HCT116 (cell line): Measurements from ENCODE around the gene SMIM8. TPM values are rescaled to one million over a fixed set of nuclear protein-coding genes. Genes with fewer than 3 reads are reported as not detected.
"Not testable (repeated sequence)": the region's sequence is repeated elsewhere in the genome, so short reads cannot be mapped to it uniquely, and the experiment has no call there.

ENCODE experiments used
- ATAC-seq: fragments of 200-7000 bp; cut with Tn5 transposase; 2 replicates; pipeline ENCODE4 v1.9.1; 2020; ENCODE audit warnings: mild to moderate bottlenecking, moderate library complexity
- BruUV-seq: library from RNA; stranded (reverse); fragments of 400-500 nt; replicated peaks from 2 replicates; lab custom pipeline; 2021; lab: Mats Ljungman, UMichigan
- CTCF ChIA-PET: fragments of 300-600 bp; sonication (Branson Sonifier 250); formaldehyde crosslinking; loops from one replicate; lab custom pipeline; 2021; ENCODE audit warnings: antibody characterized with exemption; lab: Charles Lee
- POLR2A ChIA-PET: fragments of 300-600, 350-600 bp; sonication (Branson Sonifier 250); formaldehyde crosslinking; loops from one replicate; lab custom pipeline; 2021; ENCODE audit warnings: antibody characterized with exemption; lab: Charles Lee
- RAD21 ChIA-PET, 2 experiments: fragments of 300-600 bp; sonication (Branson Sonifier 250); formaldehyde crosslinking; loops; one replicate each; lab custom pipeline; 2023; ENCODE audit warnings: low total read pairs in 2 of 2; ENCODE audit not compliant: uncharacterized antibody in 2 of 2, unreplicated experiment in 2 of 2, low non-redundant PET in 1 of 2; lab: Charles Lee
- DNase-seq: peaks from one replicate; pipeline ENCODE4 v3.0.0-alpha.2; 2010; ENCODE audit warnings: low read depth, low spot score
- H2AFZ ChIP-seq: fragments of 200-600 bp; shearing (Covaris generic), sonication (generic); 2 replicates; pipeline ENCODE4 v1.6.1; 2017; ENCODE audit warnings: low read depth, mixed run types, mixed read lengths, antibody characterized with exemption, low read length; ENCODE audit not compliant: poor library complexity, severe bottlenecking
- H3K27ac ChIP-seq: 2 replicates; pipeline ENCODE4 v1.5.1; 2012; ENCODE audit warnings: low read depth, low read length
- H3K27me3 ChIP-seq: fragments of 200-600 bp; sonication (generic); 2 replicates; pipeline ENCODE4 v1.6.1; 2016; ENCODE audit warnings: mixed run types, low read length, mixed read lengths; ENCODE audit not compliant: insufficient read depth
- H3K36me3 ChIP-seq, 2 experiments: fragments of 200-500 bp in 1 of 2; fragments of 200-600 bp in 1 of 2; sonication (Bioruptor generic) in 1 of 2; sonication (generic) in 1 of 2; 2 replicates each; pipeline versions ENCODE4 v1.5.1 to v1.6.1; 2014 to 2016; ENCODE audit warnings: low read length in 2 of 2, inconsistent platforms in 1 of 2, mixed read lengths in 1 of 2, mixed run types in 1 of 2; ENCODE audit not compliant: insufficient read depth in 2 of 2, control insufficient read depth in 1 of 2
- H3K4me1 ChIP-seq, 2 experiments: fragments of 200-600 bp in 1 of 2; sonication (generic) in 1 of 2; 2 replicates each; pipeline versions ENCODE4 v1.5.1 to v1.6.1; 2012 to 2017; ENCODE audit warnings: low read length in 2 of 2, inconsistent platforms in 1 of 2, mild to moderate bottlenecking in 1 of 2, mixed read lengths in 1 of 2, mixed run types in 1 of 2, moderate library complexity in 1 of 2; ENCODE audit not compliant: insufficient read depth in 2 of 2, control insufficient read depth in 1 of 2
- H3K4me2 ChIP-seq: fragments of 200-600 bp; sonication (generic); 2 replicates; pipeline ENCODE4 v1.6.1; 2017; ENCODE audit warnings: mixed run types, low read length, mixed read lengths
- H3K4me3 ChIP-seq, 2 experiments: fragments of 200-600 bp in 1 of 2; sonication (generic) in 1 of 2; replicated peaks in 1 of 2; 2 replicates each; pipeline ENCODE4 v1.5.1; 2011 to 2016; ENCODE audit warnings: low read length in 2 of 2, control low read depth in 1 of 2, low read depth in 1 of 2, mild to moderate bottlenecking in 1 of 2, mixed read lengths in 1 of 2, mixed run types in 1 of 2
- H3K79me2 ChIP-seq: fragments of 200-600 bp; sonication (generic); 2 replicates; pipeline ENCODE4 v1.6.1; 2017; ENCODE audit warnings: mild to moderate bottlenecking, mixed run types, low read length, moderate library complexity, mixed read lengths; ENCODE audit not compliant: insufficient read depth
- H3K9ac ChIP-seq: fragments of 200-600 bp; sonication (generic); 2 replicates; pipeline ENCODE4 v1.6.1; 2016; ENCODE audit warnings: low read length, mixed read lengths
- H3K9me2 ChIP-seq: fragments of 200-600 bp; sonication (generic), shearing (Covaris generic); 2 replicates; pipeline ENCODE4 v1.6.1; 2017; ENCODE audit warnings: mixed run types, mild to moderate bottlenecking, moderate library complexity; ENCODE audit not compliant: insufficient read depth
- H3K9me3 ChIP-seq, 2 experiments: fragments of 200-500 bp in 1 of 2; fragments of 200-600 bp in 1 of 2; sonication (Bioruptor generic) in 1 of 2; sonication (generic) in 1 of 2; 2 replicates each; pipeline ENCODE4 v1.6.1; 2014 to 2017; ENCODE audit warnings: low read length in 2 of 2, mixed read lengths in 2 of 2, inconsistent platforms in 1 of 2, low read depth in 1 of 2, mild to moderate bottlenecking in 1 of 2, mixed run types in 1 of 2, moderate library complexity in 1 of 2; ENCODE audit not compliant: control insufficient read depth in 1 of 2, insufficient read depth in 1 of 2
- H4K20me1 ChIP-seq: fragments of 200-600 bp; sonication (generic), shearing (Covaris generic); 2 replicates; pipeline ENCODE4 v1.6.1; 2017; ENCODE audit warnings: mixed run types, mild to moderate bottlenecking, moderate library complexity; ENCODE audit not compliant: insufficient read depth
- CBX3 ChIP-seq: IDR thresholded peaks from 2 replicates; pipeline ENCODE4 v1.6.1; 2012; ENCODE audit warnings: low read depth
- CEBPB ChIP-seq: IDR thresholded peaks from 2 replicates; pipeline ENCODE4 v1.6.1; 2012; ENCODE audit warnings: low read depth
- ELF1 ChIP-seq: IDR thresholded peaks from 2 replicates; pipeline ENCODE4 v1.6.1; 2012; ENCODE audit warnings: low read depth, borderline replicate concordance
- EZH2phosphoT487 ChIP-seq: fragments of 200-600 bp; IDR thresholded peaks from 2 replicates; pipeline ENCODE4 v1.6.1; 2018; ENCODE audit warnings: antibody characterized with exemption, borderline replicate concordance
- JUND ChIP-seq: IDR thresholded peaks from 2 replicates; pipeline ENCODE4 v1.6.1; 2012
- MAX ChIP-seq: IDR thresholded peaks from 2 replicates; pipeline ENCODE4 v1.6.1; 2012
- POLR2A ChIP-seq: IDR thresholded peaks from 2 replicates; pipeline ENCODE4 v1.7.0; 2011; ENCODE audit warnings: borderline replicate concordance; ENCODE audit not compliant: insufficient read depth, insufficient read length; ENCODE audit errors: extremely low read depth
- SRF ChIP-seq: IDR thresholded peaks from 2 replicates; pipeline ENCODE4 v1.6.1; 2012; ENCODE audit warnings: low read depth
- TCF7L2 ChIP-seq: IDR thresholded peaks from 2 replicates; pipeline ENCODE4 v1.7.0; 2011; ENCODE audit warnings: borderline replicate concordance, inconsistent platforms; ENCODE audit not compliant: insufficient read depth, insufficient read length; ENCODE audit errors: extremely low read depth
- YY1 ChIP-seq: IDR thresholded peaks from 2 replicates; pipeline ENCODE4 v1.6.1; 2011; ENCODE audit warnings: low read length, low read depth, moderate library complexity, mild to moderate bottlenecking; ENCODE audit not compliant: insufficient replicate concordance; ENCODE audit errors: extremely low read depth
- ZBTB33 ChIP-seq: IDR thresholded peaks from 2 replicates; pipeline ENCODE4 v1.6.1; 2011; ENCODE audit warnings: mild to moderate bottlenecking, low read length, moderate library complexity; ENCODE audit not compliant: insufficient replicate concordance; ENCODE audit errors: extremely low read depth
- ZFX ChIP-seq: fragments of 450-650 bp; IDR thresholded peaks from 2 replicates; pipeline ENCODE4 v1.6.1; 2017
- intact Hi-C: fragments of 100-400 bp; cut with micrococcal nuclease; formaldehyde crosslinking; loops from 2 replicates; pipeline ENCODE4 v1.10.0; 2022
- total RNA-seq: library from RNA; stranded (reverse); gene quantifications from one replicate; pipeline ENCODE4 v1.2.1, GENCODE V29; 2021; ENCODE audit not compliant: unreplicated experiment

Gene SMIM8
- total RNA-seq, 1 experiment from 2014 or later: 8.0 TPM

GRCh38 chr6:87319271-87319987, 3.0 kb upstream of the SMIM8 start (continued):
- no peak for TF ChIP-seq ZBTB33

GRCh38 chr6:87323880-87324279, 1.5 kb downstream of the SMIM8 start:
- H3K27ac ChIP-seq, H3K79me2 ChIP-seq, H3K9me3 ChIP-seq, DNase-seq, intact Hi-C loops, H3K4me2 ChIP-seq, BruUV-seq, H3K4me3 ChIP-seq, POLR2A ChIA-PET, CTCF ChIA-PET, H4K20me1 ChIP-seq, H3K27me3 ChIP-seq, H3K36me3 ChIP-seq, RAD21 ChIA-PET, H3K9ac ChIP-seq, H2AFZ ChIP-seq, H3K4me1 ChIP-seq, ATAC-seq, H3K9me2 ChIP-seq: not testable (repeated sequence)

- no peak for TF ChIP-seq ZFX
- TF ChIP-seq POLR2A: no peak
- no peak for TF ChIP-seq TCF7L2
- no peak for TF ChIP-seq SRF
- TF ChIP-seq ZBTB33: no peak
- TF ChIP-seq MAX: no peak
- no peak for TF ChIP-seq YY1
- no peak for TF ChIP-seq CBX3
- TF ChIP-seq CEBPB: no peak
- no peak for TF ChIP-seq JUND
- TF ChIP-seq ELF1: no peak
- TF ChIP-seq EZH2phosphoT487: no peak
- Histone ChIP-seq H3K4me2 (no peak overlapping the region), H3K4me3 (no peak overlapping the region), H3K27me3 (no peaks in the 10 kb centered on the region), H3K9ac (no peak overlapping the region), H3K79me2 (peaks cover 13% of the 10 kb centered on the region; the same call in 1 of the 2 replicates), H3K36me3 (no peaks in the 10 kb centered on the region), H3K27ac (no peak overlapping the region), H3K4me1 (no peaks in the 10 kb centered on the region), H3K9me3 (no peaks in the 10 kb centered on the region), H2AFZ (no peak overlapping the region), H3K9me2 (no peaks in the 10 kb centered on the region), H4K20me1 (0 out of 2 replicates have a peak, but pooled peaks cover 3% of the 10 kb centered on the region)
- ChIA-PET POLR2A (no interaction called here), CTCF (no interaction called here), RAD21 (no interaction called here)
- BruUV-seq: no TSS peak
- ATAC-seq: no peak
- intact Hi-C loops: no loop called here
- no peak for DNase-seq
Measured at GRCh38 chr6:87330961-87331360, 8.6 kb downstream of the SMIM8 start.
